GM12864 (cell line): ENCODE measurements around the gene ZNF547.

Source experiments
- DNase-seq: peaks from one replicate; pipeline ENCODE4 v3.0.0-alpha.2; 2011; ENCODE audit warnings: low read depth
- H3K4me3 ChIP-seq: 2 replicates; pipeline ENCODE4 v1.5.1; 2011; ENCODE audit warnings: mild to moderate bottlenecking, low read depth, low read length, control low read depth
- TF ChIP-seq, protein P1 (sequence below): IDR thresholded peaks from 2 replicates; pipeline ENCODE4 v1.5.1; 2011; ENCODE audit warnings: low read depth, mild to moderate bottlenecking, moderate library complexity, low read length, control low read depth, inconsistent platforms; ENCODE audit errors: missing control alignments

ZNF547 gene

DNA sequence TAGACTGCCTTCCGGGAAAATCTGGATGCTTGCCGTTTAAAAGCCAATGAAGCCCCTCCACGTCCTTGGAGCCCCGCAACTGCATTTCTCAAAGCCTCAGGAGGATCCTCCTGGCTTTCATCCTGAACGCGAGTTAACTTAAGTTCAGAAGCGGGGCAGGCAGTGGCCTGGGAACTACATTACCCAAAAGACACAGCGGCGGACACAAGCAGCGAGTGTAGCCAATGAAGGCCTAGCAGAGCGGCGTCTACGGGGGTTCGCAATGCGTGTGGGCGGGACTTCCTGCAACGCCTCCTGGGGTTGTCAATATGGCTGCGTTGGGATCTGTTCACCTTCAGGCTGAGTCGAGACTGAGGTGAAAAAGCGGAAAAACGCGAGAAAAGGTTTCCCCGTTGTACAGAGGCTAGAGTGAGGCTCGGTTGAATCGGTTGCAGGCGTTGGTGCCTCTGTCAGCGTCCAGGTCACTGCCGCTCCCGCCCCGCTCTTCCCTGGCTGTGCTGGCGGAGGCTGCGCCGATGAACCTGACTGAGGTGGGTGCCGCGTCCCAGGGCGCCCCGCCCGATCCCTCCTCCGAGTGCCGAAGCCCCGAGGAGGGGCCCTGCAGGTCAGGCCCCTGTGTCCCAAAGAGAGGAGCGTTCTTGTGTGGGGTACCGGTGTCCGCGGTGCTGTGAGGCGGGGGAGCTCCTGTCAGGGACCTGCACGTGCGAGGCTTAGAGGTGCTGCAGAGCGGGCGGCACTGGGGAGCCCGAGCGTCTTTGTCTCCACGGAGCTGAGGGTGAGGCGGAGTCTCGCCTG lies 47.7 kb downstream of the ZNF547 start, which contains the start of gene ZNF17:
Gene ZNF17 (plus strand): TSS at position 285 of the 795 bp plus-strand sequence. CDS start 2,455 bp downstream, outside the sequence.
- peak within 1 kb of the TSS; percentile 65 for H3K4me3 ChIP-seq
- peak; percentile 88 for DNase-seq
- TF ChIP-seq, protein P1, sequence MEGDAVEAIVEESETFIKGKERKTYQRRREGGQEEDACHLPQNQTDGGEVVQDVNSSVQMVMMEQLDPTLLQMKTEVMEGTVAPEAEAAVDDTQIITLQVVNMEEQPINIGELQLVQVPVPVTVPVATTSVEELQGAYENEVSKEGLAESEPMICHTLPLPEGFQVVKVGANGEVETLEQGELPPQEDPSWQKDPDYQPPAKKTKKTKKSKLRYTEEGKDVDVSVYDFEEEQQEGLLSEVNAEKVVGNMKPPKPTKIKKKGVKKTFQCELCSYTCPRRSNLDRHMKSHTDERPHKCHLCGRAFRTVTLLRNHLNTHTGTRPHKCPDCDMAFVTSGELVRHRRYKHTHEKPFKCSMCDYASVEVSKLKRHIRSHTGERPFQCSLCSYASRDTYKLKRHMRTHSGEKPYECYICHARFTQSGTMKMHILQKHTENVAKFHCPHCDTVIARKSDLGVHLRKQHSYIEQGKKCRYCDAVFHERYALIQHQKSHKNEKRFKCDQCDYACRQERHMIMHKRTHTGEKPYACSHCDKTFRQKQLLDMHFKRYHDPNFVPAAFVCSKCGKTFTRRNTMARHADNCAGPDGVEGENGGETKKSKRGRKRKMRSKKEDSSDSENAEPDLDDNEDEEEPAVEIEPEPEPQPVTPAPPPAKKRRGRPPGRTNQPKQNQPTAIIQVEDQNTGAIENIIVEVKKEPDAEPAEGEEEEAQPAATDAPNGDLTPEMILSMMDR, result no peak

DNA sequence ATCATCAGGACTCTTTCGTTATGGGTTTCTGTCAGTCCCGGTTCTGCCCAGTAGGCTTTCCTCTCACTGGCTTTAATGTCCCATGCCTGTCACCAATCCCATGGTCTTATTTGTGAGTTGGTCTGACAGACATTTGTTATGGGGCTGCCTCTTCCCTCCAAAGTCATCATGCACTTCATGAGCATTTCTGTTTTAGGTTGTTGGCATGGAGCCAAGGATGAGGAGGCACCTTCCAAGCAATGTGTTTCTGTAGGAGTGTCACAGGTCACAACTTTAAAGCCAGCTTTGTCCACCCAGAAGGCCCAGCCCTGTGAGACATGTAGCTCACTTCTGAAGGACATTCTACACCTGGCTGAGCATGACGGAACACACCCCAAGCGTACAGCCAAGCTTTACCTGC lies 56.1 kb downstream of the ZNF547 start:
- DNase-seq, result no peak
- TF ChIP-seq, protein P1, result no peak
- no peak overlapping the region for H3K4me3 ChIP-seq

DNA sequence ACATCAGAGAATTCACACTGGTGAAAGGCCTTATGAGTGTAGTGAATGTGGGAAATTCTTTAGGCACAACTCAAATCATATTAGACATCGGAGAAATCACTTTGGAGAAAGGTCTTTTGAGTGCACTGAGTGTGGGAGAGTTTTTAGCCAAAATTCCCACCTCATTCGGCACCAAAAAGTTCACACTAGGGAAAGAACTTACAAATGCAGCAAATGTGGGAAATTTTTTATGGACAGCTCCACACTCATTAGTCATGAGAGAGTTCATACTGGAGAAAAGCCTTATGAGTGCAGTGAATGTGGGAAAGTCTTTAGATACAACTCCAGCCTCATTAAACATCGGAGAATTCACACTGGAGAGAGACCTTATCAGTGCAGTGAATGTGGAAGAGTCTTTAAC lies 57.7 kb downstream of the ZNF547 start:
- no peak for DNase-seq
- no peak overlapping the region for H3K4me3 ChIP-seq
- TF ChIP-seq, protein P1, result no peak
